Panc1 (cell line): Measurements from ENCODE around the gene UBE2O.

Source experiments
- CTCF ChIP-seq: fragments of 450-650 bp; IDR thresholded peaks from 2 replicates; pipeline ENCODE4 v1.5.1; 2017; ENCODE audit warnings: mild to moderate bottlenecking
- POLR2AphosphoS5 ChIP-seq: IDR thresholded peaks from 2 replicates; pipeline ENCODE4 v1.6.1; 2012; ENCODE audit warnings: mild to moderate bottlenecking, low read depth, low read length, moderate library complexity
- SIN3A ChIP-seq: IDR thresholded peaks from 2 replicates; pipeline ENCODE4 v1.6.1; 2012; ENCODE audit warnings: low read depth, mild to moderate bottlenecking, low read length, moderate library complexity, borderline replicate concordance; ENCODE audit not compliant: insufficient read depth
- TF ChIP-seq, protein P1 (sequence below), 2 experiments: IDR thresholded peaks; 2 replicates each; pipeline ENCODE4 v1.6.1; 2011 to 2012; ENCODE audit warnings: low read depth in 2 of 2, control low read depth in 1 of 2, low read length in 1 of 2, mild to moderate bottlenecking in 1 of 2, moderate library complexity in 1 of 2; ENCODE audit not compliant: insufficient read depth in 1 of 2

GRCh38 chr17:76495663-76496400 is 42.9 kb upstream of the UBE2O start:
- TF ChIP-seq, protein P1, sequence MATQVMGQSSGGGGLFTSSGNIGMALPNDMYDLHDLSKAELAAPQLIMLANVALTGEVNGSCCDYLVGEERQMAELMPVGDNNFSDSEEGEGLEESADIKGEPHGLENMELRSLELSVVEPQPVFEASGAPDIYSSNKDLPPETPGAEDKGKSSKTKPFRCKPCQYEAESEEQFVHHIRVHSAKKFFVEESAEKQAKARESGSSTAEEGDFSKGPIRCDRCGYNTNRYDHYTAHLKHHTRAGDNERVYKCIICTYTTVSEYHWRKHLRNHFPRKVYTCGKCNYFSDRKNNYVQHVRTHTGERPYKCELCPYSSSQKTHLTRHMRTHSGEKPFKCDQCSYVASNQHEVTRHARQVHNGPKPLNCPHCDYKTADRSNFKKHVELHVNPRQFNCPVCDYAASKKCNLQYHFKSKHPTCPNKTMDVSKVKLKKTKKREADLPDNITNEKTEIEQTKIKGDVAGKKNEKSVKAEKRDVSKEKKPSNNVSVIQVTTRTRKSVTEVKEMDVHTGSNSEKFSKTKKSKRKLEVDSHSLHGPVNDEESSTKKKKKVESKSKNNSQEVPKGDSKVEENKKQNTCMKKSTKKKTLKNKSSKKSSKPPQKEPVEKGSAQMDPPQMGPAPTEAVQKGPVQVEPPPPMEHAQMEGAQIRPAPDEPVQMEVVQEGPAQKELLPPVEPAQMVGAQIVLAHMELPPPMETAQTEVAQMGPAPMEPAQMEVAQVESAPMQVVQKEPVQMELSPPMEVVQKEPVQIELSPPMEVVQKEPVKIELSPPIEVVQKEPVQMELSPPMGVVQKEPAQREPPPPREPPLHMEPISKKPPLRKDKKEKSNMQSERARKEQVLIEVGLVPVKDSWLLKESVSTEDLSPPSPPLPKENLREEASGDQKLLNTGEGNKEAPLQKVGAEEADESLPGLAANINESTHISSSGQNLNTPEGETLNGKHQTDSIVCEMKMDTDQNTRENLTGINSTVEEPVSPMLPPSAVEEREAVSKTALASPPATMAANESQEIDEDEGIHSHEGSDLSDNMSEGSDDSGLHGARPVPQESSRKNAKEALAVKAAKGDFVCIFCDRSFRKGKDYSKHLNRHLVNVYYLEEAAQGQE (IDR thresholded peaks at IDR 0.05; ENCODE audit: insufficient read depth in 1 of 2, low read depth in 2 of 2, low read length in 1 of 2), result no peak
- TF ChIP-seq CTCF (no peak), SIN3A (no peak), POLR2AphosphoS5 (no peak)
